Vagina (tissue), 2 donors: ENCODE results near the gene SLC5A1.

Source experiments
- POLR2A ChIP-seq, 2 donors: fragments of 450-650 bp; IDR thresholded peaks; one replicate each; pipeline ENCODE4 v1.6.1; 2017; ENCODE audit warnings: antibody characterized with exemption in 2 of 2, mild to moderate bottlenecking in 2 of 2, moderate library complexity in 2 of 2
- POLR2AphosphoS5 ChIP-seq, 2 donors: sonication (generic); formaldehyde crosslinking; IDR thresholded peaks; one replicate each; pipeline ENCODE4 v1.9.0; 2017; ENCODE audit warnings: antibody characterized with exemption in 2 of 2, mild to moderate bottlenecking in 2 of 2, low read depth in 1 of 2; ENCODE audit not compliant: insufficient read depth in 1 of 2
- TF ChIP-seq, protein P1 (sequence below), 3 experiments: fragments of 450-650 bp in 2 of 3; fragments of 200-600 bp in 1 of 3; sonication (generic) in 1 of 3; IDR thresholded peaks; one replicate each; pipeline ENCODE4 v1.5.1; 2017 to 2019; ENCODE audit warnings: antibody characterized with exemption in 3 of 3, mild to moderate bottlenecking in 2 of 3, moderate library complexity in 2 of 3

GRCh38 chr22:32132126-32132525 is 89.1 kb downstream of the SLC5A1 start:
- TF ChIP-seq, protein P1, sequence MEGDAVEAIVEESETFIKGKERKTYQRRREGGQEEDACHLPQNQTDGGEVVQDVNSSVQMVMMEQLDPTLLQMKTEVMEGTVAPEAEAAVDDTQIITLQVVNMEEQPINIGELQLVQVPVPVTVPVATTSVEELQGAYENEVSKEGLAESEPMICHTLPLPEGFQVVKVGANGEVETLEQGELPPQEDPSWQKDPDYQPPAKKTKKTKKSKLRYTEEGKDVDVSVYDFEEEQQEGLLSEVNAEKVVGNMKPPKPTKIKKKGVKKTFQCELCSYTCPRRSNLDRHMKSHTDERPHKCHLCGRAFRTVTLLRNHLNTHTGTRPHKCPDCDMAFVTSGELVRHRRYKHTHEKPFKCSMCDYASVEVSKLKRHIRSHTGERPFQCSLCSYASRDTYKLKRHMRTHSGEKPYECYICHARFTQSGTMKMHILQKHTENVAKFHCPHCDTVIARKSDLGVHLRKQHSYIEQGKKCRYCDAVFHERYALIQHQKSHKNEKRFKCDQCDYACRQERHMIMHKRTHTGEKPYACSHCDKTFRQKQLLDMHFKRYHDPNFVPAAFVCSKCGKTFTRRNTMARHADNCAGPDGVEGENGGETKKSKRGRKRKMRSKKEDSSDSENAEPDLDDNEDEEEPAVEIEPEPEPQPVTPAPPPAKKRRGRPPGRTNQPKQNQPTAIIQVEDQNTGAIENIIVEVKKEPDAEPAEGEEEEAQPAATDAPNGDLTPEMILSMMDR (IDR thresholded peaks at IDR 0.05), result no peak
- no peak for TF ChIP-seq POLR2AphosphoS5 (IDR thresholded peaks at IDR 0.05; ENCODE audit: insufficient read depth in 1 of 2, low read depth in 1 of 2)
- TF ChIP-seq POLR2A (IDR thresholded peaks at IDR 0.05), result no peak
